GM12878 (cell line): ENCODE data around the gene DOCK9.

Experiments used
- NR2F1 ChIP-seq: fragments of 450-650 bp; conservative IDR thresholded peaks from 2 replicates; pipeline ENCODE4 v1.6.1; 2017; ENCODE audit warnings: mild to moderate bottlenecking
- POLR2A ChIP-seq: IDR thresholded peaks from 2 replicates; pipeline ENCODE4 v1.6.1; 2011; ENCODE audit warnings: low read depth, mild to moderate bottlenecking, low read length
- POLR2AphosphoS5 ChIP-seq: IDR thresholded peaks from 2 replicates; pipeline ENCODE4 v1.6.1; 2011; ENCODE audit warnings: mild to moderate bottlenecking, low read length, inconsistent platforms
- SP1 ChIP-seq: IDR thresholded peaks from one replicate; pipeline ENCODE4 v1.6.1; 2011; ENCODE audit warnings: low read depth, low read length
- ZNF274 ChIP-seq: IDR thresholded peaks from one replicate; pipeline ENCODE4 v1.8.0; 2011; ENCODE audit not compliant: insufficient read length, insufficient read depth
- TF ChIP-seq, protein P1 (sequence below), 3 experiments: IDR thresholded peaks in 2 of 3; conservative IDR thresholded peaks in 1 of 3; 2 replicates each; pipeline ENCODE4 v1.5.1; 2011; ENCODE audit warnings: low read depth in 3 of 3, low read length in 3 of 3, mild to moderate bottlenecking in 3 of 3, control low read depth in 2 of 3, moderate library complexity in 2 of 3, inconsistent platforms in 1 of 3, mixed read lengths in 1 of 3; ENCODE audit not compliant: control insufficient read depth in 2 of 3, insufficient read depth in 1 of 3; ENCODE audit errors: extremely low read depth in 1 of 3

DNA sequence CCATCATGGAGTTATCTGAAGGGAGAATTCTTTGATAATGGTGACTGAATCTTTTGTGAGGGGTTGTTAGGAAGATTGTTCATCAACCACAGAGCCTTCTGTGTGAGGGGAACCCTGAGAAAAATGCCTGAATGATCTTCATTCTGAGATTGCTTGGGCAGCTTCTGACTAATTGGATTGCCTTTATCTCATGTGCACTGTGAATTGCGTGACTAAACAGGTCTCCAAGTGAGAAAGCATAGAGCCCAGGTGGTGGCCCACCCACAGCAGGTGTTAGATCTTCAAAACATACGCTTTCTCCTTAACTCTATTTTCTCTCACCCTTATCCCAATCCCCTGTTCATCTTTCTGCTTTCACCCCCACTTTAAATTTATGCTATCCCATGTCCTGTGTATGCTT, 58.3 kb downstream of the DOCK9 start:
- TF ChIP-seq POLR2AphosphoS5: no peak
- TF ChIP-seq ZNF274: no peak
- TF ChIP-seq NR2F1: no peak
- no peak for TF ChIP-seq SP1
- TF ChIP-seq, protein P1, sequence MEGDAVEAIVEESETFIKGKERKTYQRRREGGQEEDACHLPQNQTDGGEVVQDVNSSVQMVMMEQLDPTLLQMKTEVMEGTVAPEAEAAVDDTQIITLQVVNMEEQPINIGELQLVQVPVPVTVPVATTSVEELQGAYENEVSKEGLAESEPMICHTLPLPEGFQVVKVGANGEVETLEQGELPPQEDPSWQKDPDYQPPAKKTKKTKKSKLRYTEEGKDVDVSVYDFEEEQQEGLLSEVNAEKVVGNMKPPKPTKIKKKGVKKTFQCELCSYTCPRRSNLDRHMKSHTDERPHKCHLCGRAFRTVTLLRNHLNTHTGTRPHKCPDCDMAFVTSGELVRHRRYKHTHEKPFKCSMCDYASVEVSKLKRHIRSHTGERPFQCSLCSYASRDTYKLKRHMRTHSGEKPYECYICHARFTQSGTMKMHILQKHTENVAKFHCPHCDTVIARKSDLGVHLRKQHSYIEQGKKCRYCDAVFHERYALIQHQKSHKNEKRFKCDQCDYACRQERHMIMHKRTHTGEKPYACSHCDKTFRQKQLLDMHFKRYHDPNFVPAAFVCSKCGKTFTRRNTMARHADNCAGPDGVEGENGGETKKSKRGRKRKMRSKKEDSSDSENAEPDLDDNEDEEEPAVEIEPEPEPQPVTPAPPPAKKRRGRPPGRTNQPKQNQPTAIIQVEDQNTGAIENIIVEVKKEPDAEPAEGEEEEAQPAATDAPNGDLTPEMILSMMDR (IDR thresholded peaks at IDR 0.05 in 2 of 3, conservative IDR thresholded peaks at IDR 0.05 in 1 of 3; ENCODE audit: control insufficient read depth in 2 of 3, extremely low read depth in 1 of 3, insufficient read depth in 1 of 3, low read depth in 3 of 3, low read length in 3 of 3): no peak
- no peak for TF ChIP-seq POLR2A
